HFFc6 (cell line): Measurements from ENCODE around the gene NPLOC4. TPM values are rescaled to one million over a fixed set of nuclear protein-coding genes. Genes with fewer than 3 reads are reported as not detected.

ENCODE experiments used
- DNase-seq: peaks from one replicate; pipeline ENCODE4 v3.0.0-alpha.2; 2018
- H3K27ac Mint-ChIP-seq: 2 replicates; pipeline ENCODE4 v1.8.0; 2020; ENCODE audit warnings: mild to moderate bottlenecking, mixed read lengths
- H3K27me3 Mint-ChIP-seq: 2 replicates; pipeline ENCODE4 v1.8.0; 2021; ENCODE audit warnings: mild to moderate bottlenecking, moderate library complexity, mixed read lengths; ENCODE audit not compliant: insufficient read depth
- H3K36me3 Mint-ChIP-seq: 2 replicates; pipeline ENCODE4 v1.8.0; 2021; ENCODE audit warnings: low read depth, mixed read lengths
- H3K4me1 Mint-ChIP-seq: 2 replicates; pipeline ENCODE4 v1.8.0; 2020; ENCODE audit warnings: low read depth, mixed read lengths
- H3K4me3 Mint-ChIP-seq: 2 replicates; pipeline ENCODE4 v1.8.0; 2020; ENCODE audit warnings: mild to moderate bottlenecking, moderate library complexity, mixed read lengths
- H3K9me3 Mint-ChIP-seq: 2 replicates; pipeline ENCODE4 v1.8.0; 2020; ENCODE audit warnings: mild to moderate bottlenecking, mixed read lengths
- total RNA-seq, 6 experiments: library from RNA; stranded (reverse); fragmentation: NEBNext Ultra II Directional; extraction: Animal tissue kit (Norgen Biotek cat#: 25700); gene quantifications; 2 replicates in 1 of 6; 3 replicates in 5 of 6; pipeline ENCODE4 v1.2.3, GENCODE V29; 2021
- TF ChIP-seq, protein P1 (sequence below): fragments of 200-600 bp; sonication (generic); IDR thresholded peaks from 2 replicates; pipeline ENCODE4 v1.5.0; 2021; ENCODE audit warnings: antibody characterized with exemption, mild to moderate bottlenecking

The NPLOC4 gene
- total RNA-seq, 6 experiments from 2014 or later = 121 to 140 (median 133) TPM

GRCh38 chr17:81550830-81551457 is 86.0 kb downstream of the NPLOC4 start:
- DNase-seq = no peak
- Mint-ChIP-seq H3K4me1 (peaks cover 37% of the 10 kb centered on the region), H3K36me3 (peaks cover 19% of the 10 kb centered on the region), H3K9me3 (no peaks in the 10 kb centered on the region), H3K27ac (peak overlapping the region; percentile 68), H3K4me3 (peak overlapping the region; percentile 95), H3K27me3 (peaks cover 8% of the 10 kb centered on the region)
- TF ChIP-seq, protein P1, sequence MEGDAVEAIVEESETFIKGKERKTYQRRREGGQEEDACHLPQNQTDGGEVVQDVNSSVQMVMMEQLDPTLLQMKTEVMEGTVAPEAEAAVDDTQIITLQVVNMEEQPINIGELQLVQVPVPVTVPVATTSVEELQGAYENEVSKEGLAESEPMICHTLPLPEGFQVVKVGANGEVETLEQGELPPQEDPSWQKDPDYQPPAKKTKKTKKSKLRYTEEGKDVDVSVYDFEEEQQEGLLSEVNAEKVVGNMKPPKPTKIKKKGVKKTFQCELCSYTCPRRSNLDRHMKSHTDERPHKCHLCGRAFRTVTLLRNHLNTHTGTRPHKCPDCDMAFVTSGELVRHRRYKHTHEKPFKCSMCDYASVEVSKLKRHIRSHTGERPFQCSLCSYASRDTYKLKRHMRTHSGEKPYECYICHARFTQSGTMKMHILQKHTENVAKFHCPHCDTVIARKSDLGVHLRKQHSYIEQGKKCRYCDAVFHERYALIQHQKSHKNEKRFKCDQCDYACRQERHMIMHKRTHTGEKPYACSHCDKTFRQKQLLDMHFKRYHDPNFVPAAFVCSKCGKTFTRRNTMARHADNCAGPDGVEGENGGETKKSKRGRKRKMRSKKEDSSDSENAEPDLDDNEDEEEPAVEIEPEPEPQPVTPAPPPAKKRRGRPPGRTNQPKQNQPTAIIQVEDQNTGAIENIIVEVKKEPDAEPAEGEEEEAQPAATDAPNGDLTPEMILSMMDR = no peak

GRCh38 chr17:81550285-81550684 is 86.6 kb downstream of the NPLOC4 start:
- Mint-ChIP-seq H3K4me1 (peaks cover 33% of the 10 kb centered on the region), H3K9me3 (no peaks in the 10 kb centered on the region), H3K27me3 (peaks cover 8% of the 10 kb centered on the region), H3K27ac (no peak overlapping the region), H3K36me3 (peaks cover 18% of the 10 kb centered on the region), H3K4me3 (no peak overlapping the region; the same call in 1 of the 2 replicates)
- DNase-seq = no peak
- TF ChIP-seq, protein P1 = no peak

DNA sequence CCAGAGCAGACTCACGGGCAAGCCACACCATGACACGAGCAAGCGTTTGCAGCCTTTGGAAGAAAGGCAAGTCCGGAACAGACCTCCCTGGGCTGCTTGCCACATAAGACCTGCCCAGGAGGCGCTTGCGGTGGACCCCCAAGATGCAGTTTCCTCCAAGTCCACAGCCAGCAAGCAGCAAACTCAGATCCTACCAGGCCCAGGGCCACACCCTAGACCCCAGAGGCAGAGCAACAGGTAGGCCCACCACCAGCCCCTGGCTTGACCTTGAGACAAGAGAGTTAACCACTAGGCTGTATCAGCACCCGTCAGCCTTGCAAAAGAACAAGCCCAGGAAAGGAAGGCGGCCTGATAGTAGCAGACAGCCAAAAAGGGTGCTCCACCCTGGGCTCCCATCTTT is 87.1 kb downstream of the NPLOC4 start:
- no peaks in the 10 kb centered on the region for H3K9me3 Mint-ChIP-seq
- H3K27ac Mint-ChIP-seq = no peak overlapping the region
- H3K4me1 Mint-ChIP-seq = peaks cover 33% of the 10 kb centered on the region
- H3K4me3 Mint-ChIP-seq = no peak overlapping the region; the same call in 1 of the 2 replicates
- DNase-seq = no peak
- peaks cover 18% of the 10 kb centered on the region for H3K36me3 Mint-ChIP-seq
- H3K27me3 Mint-ChIP-seq = peaks cover 8% of the 10 kb centered on the region
- TF ChIP-seq, protein P1 = no peak

DNA sequence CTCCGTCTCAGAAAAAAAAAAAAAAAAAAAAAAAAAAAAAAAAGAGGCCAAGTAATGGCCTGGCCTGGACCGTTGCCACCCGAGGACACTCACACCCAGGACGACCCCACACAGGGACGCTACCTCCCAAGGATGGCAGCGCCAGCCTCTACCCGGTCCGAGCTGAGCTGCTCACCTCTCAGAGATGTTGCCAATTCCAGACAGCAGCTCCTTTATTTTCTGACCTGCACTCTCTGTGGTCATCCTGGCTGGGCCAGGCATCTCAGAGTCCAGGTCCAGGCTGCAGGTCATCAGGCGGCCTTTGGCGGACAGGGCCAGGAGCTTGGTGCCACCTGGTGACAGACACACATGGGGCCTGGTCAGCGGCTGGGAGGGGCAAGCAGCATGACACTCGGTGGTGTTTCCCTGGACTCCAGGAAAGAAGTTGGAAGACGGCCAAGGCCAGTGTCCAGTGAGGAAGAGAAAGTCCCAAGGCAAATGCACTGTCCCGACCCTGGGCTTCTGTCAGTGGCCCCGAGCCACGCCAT is 87.8 kb downstream of the NPLOC4 start:
- peaks cover 18% of the 10 kb centered on the region for H3K36me3 Mint-ChIP-seq
- no peak for DNase-seq

GRCh38 chr17:81547614-81547982 is 89.3 kb downstream of the NPLOC4 start:
- TF ChIP-seq, protein P1 = no peak
- no peaks in the 10 kb centered on the region for H3K9me3 Mint-ChIP-seq
- H3K27me3 Mint-ChIP-seq = no peaks in the 10 kb centered on the region; the same call in none of the 2 replicates
- peaks cover 13% of the 10 kb centered on the region for H3K36me3 Mint-ChIP-seq
- no peak overlapping the region for H3K4me3 Mint-ChIP-seq
- DNase-seq = no peak
- peaks cover 16% of the 10 kb centered on the region for H3K4me1 Mint-ChIP-seq
- H3K27ac Mint-ChIP-seq = no peak overlapping the region

More for the DNA sequence above, 87.8 kb downstream of the NPLOC4 start:
- Mint-ChIP-seq H3K27me3 (peaks cover 8% of the 10 kb centered on the region), H3K9me3 (no peaks in the 10 kb centered on the region), H3K4me1 (peaks cover 28% of the 10 kb centered on the region), H3K4me3 (no peak overlapping the region), H3K27ac (no peak overlapping the region)
- TF ChIP-seq, protein P1 = no peak
